Measurements from ENCODE around the gene IQCB1. TPM values are rescaled to one million over a fixed set of nuclear protein-coding genes. Genes with fewer than 3 reads are reported as not detected.

IQCB1 gene
- total and polyA plus RNA-seq, 9 of the 15 experiments (the other 6 are each of a cell fraction or from before 2014, with no cell fraction given): 21.1 to 38.1 (median 27.5) TPM

GRCh38 chr3:121834671-121835464 is at the start of gene IQCB1, which contains the start of gene EAF2 (continued):
- TF ChIP-seq MGA (IDR thresholded peaks at IDR 0.05) (peak; percentile 92), ATF1 (CRISPR knock-in tag; IDR thresholded peaks at IDR 0.05) (no peak), ATF1 (tag; IDR thresholded peaks at IDR 0.05) (peak; percentile 82), SOX6 (IDR thresholded peaks at IDR 0.05) (0 out of 2 replicates have a peak, but pooled peaks have one; percentile 17), TEAD1 (CRISPR knock-in tag; IDR thresholded peaks at IDR 0.05) (0 out of 4 replicates have a peak, but pooled peaks of 1 of the 2 experiments have one; percentile 47), MEF2D (tag; conservative IDR thresholded peaks at IDR 0.05; ENCODE audit: low read depth) (no peak), ATF6 (CRISPR knock-in tag; IDR thresholded peaks at IDR 0.05) (peak; percentile 57; the same call in 1 of the 2 replicates), ATF3 (IDR thresholded peaks at IDR 0.05) (no peak), ATF3 (CRISPR knock-in tag; conservative IDR thresholded peaks at IDR 0.05) (no peak)

Data from K562 (cell line).